Measurements from ENCODE around the gene FHIT. TPM values are rescaled to one million over a fixed set of nuclear protein-coding genes. Genes with fewer than 3 reads are reported as not detected.

The FHIT gene
- total RNA-seq, 2 donors from 2014 or later, result 10.4 to 15.8 TPM

DNA sequence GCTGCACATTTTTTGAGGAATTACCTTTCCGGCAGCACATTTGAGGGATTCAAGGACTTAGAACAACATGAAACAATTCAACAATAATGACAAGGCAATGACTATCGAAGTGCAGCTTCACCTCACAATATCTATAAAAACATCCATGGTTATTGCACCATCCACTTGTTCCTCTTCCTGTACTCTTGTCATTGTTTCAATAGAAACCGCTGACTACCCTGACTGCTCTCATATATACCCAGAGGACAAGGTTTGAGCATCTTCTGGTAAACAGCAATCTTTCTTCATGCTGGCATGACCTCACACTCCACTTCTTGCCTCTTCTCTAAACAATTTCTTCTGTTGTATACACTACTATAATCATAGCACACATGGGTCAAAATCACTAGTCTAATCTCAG lies 864.9 kb downstream of the FHIT start:
- no peak for TF ChIP-seq POLR2A (IDR thresholded peaks at IDR 0.05)
- TF ChIP-seq, protein P1, sequence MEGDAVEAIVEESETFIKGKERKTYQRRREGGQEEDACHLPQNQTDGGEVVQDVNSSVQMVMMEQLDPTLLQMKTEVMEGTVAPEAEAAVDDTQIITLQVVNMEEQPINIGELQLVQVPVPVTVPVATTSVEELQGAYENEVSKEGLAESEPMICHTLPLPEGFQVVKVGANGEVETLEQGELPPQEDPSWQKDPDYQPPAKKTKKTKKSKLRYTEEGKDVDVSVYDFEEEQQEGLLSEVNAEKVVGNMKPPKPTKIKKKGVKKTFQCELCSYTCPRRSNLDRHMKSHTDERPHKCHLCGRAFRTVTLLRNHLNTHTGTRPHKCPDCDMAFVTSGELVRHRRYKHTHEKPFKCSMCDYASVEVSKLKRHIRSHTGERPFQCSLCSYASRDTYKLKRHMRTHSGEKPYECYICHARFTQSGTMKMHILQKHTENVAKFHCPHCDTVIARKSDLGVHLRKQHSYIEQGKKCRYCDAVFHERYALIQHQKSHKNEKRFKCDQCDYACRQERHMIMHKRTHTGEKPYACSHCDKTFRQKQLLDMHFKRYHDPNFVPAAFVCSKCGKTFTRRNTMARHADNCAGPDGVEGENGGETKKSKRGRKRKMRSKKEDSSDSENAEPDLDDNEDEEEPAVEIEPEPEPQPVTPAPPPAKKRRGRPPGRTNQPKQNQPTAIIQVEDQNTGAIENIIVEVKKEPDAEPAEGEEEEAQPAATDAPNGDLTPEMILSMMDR (IDR thresholded peaks at IDR 0.05), result no peak
- H3K27me3 ChIP-seq, result no peaks in the 10 kb centered on the region
- intact Hi-C loops (cut with DNase I), result no loop called here
- no peak overlapping the region for H3K4me3 ChIP-seq
- ATAC-seq, result no peak
- no peak for DNase-seq
- no peak overlapping the region for H3K27ac ChIP-seq
- no peaks in the 10 kb centered on the region for H3K4me1 ChIP-seq
- WGBS, 2 donors, result 65 to 74% methylated on average over 3 of the region's 3 CpGs
- H3K9me3 ChIP-seq, result no peaks in the 10 kb centered on the region
- H3K36me3 ChIP-seq (replicated peaks in 1 of 2; ENCODE audit: insufficient read depth in 1 of 2, low read depth in 2 of 2), result no peaks in the 10 kb centered on the region

DNA sequence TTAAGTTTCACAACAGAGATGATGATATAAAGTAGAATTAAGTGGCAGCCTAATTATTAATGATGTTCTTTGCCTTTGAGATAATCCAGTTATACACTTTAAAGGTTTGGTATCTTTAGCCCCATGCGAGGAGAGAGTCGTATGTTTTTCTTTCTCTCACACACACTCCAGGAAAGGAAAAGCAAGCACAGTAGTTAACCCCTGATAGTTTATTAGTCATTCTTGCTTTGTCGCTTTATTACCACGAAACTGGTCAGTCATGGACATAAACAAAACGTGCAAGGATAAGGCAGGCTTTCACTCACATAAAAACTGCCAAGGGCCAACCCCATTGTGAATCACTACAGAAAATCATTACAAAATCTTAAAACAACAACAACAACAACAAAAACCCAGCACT lies 866.9 kb downstream of the FHIT start:
- no peaks in the 10 kb centered on the region for H3K36me3 ChIP-seq (replicated peaks in 1 of 2; ENCODE audit: insufficient read depth in 1 of 2, low read depth in 2 of 2)
- DNase-seq, result no peak
- no peak overlapping the region for H3K27ac ChIP-seq
- no peaks in the 10 kb centered on the region for H3K9me3 ChIP-seq
- no peaks in the 10 kb centered on the region for H3K4me1 ChIP-seq
- ATAC-seq, result no peak
- no peaks in the 10 kb centered on the region for H3K27me3 ChIP-seq
- TF ChIP-seq POLR2A (IDR thresholded peaks at IDR 0.05), result no peak
- TF ChIP-seq, protein P1 (IDR thresholded peaks at IDR 0.05), result no peak
- no peak overlapping the region for H3K4me3 ChIP-seq
- WGBS, 2 donors, result 69% methylated on average over 5 of the region's 5 CpGs
- intact Hi-C loops (cut with DNase I), result no loop called here

DNA sequence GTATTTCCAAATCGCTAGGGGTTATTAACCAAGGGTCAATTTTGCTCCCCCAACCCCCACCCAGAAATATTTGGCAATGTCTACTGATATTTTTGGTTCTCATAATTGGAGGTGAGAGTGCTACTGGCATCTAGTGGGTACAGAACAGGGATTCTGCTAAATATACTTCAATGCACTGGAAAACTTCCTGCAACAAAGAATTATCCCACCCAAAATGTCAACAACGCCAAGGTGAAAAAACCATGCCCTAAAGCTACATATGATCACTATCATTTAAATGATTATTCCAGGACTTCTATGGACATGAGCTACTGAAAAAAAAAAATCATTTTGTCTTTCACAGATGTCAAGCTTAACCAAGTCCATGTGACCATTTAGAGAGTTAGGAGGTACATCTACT lies 867.9 kb downstream of the FHIT start:
- DNase-seq (no peak), ATAC-seq (no peak)
- H3K27ac ChIP-seq, result no peak overlapping the region
- intact Hi-C loops (cut with DNase I), result no loop called here
- no peak for TF ChIP-seq POLR2A (IDR thresholded peaks at IDR 0.05)
- TF ChIP-seq, protein P1 (IDR thresholded peaks at IDR 0.05), result no peak
- H3K4me1 ChIP-seq, result no peaks in the 10 kb centered on the region
- WGBS, 2 donors, result 87 to 91% methylated on average over 2 of the region's 2 CpGs
- H3K4me3 ChIP-seq, result no peak overlapping the region
- no peaks in the 10 kb centered on the region for H3K9me3 ChIP-seq
- H3K36me3 ChIP-seq (replicated peaks in 1 of 2; ENCODE audit: insufficient read depth in 1 of 2, low read depth in 2 of 2), result no peaks in the 10 kb centered on the region
- no peaks in the 10 kb centered on the region for H3K27me3 ChIP-seq

DNA sequence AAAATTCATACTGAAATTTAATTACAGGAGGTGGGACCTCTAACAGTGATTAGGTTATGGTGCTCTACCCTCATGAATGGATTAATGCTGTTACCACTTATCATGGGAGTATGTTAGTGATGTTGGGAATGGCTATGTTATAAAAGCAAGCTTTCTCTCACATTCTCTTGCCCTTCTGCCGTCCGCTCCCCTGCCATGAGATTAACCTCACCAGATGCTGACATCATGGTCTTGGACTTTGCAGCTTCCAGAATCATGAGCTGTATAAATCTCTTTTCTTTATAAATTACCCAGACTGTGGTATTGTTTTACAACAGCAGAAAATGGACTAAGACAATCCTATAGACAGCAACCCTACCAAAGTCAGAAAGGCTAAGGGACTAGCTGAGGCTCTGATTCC lies 884.8 kb downstream of the FHIT start:
- intact Hi-C loops (cut with DNase I), result no loop called here

DNA sequence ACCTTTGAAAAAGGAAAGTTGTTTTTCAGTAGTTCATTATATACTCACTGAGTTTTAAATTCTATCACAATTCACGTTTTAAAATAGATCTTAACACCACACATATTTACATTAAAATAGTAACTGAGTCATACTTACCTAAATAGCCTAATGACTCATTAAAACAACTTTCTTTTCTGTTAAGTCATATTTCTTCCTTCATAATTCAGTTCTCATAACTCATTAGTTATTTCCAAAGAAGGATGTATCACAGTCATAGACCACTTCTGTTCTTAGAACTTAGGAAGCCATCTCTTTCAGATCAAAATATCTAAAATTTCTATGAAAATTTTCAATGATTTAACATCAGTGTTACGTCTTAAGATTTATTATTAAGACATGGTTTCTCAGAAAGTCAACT lies 885.9 kb downstream of the FHIT start:
- no peak for DNase-seq
- TF ChIP-seq, protein P1 (IDR thresholded peaks at IDR 0.05), result no peak
- TF ChIP-seq POLR2A (IDR thresholded peaks at IDR 0.05), result no peak
- no peaks in the 10 kb centered on the region for H3K9me3 ChIP-seq
- no peak overlapping the region for H3K27ac ChIP-seq
- WGBS, 2 donors, result 0% methylated on average over 2 of the region's 2 CpGs
- H3K4me1 ChIP-seq, result no peaks in the 10 kb centered on the region
- no peaks in the 10 kb centered on the region for H3K27me3 ChIP-seq
- intact Hi-C loops (cut with DNase I), result no loop called here
- no peaks in the 10 kb centered on the region for H3K36me3 ChIP-seq (replicated peaks in 1 of 2; ENCODE audit: insufficient read depth in 1 of 2, low read depth in 2 of 2)
- no peak for ATAC-seq
- H3K4me3 ChIP-seq, result no peak overlapping the region

More for the DNA sequence above, 884.8 kb downstream of the FHIT start:
- Histone ChIP-seq H3K36me3 (replicated peaks in 1 of 2; ENCODE audit: insufficient read depth in 1 of 2, low read depth in 2 of 2) (no peaks in the 10 kb centered on the region), H3K9me3 (no peaks in the 10 kb centered on the region), H3K4me3 (no peak overlapping the region), H3K27me3 (no peaks in the 10 kb centered on the region), H3K27ac (no peak overlapping the region), H3K4me1 (no peaks in the 10 kb centered on the region)
- TF ChIP-seq, protein P1 (IDR thresholded peaks at IDR 0.05), result no peak
- no peak for TF ChIP-seq POLR2A (IDR thresholded peaks at IDR 0.05)
- WGBS, 2 donors, result 98 to 100% methylated on average over 2 of the region's 2 CpGs
- ATAC-seq (no peak), DNase-seq (no peak)
